Measurements from ENCODE around the gene SKIL. TPM values are rescaled to one million over a fixed set of nuclear protein-coding genes. Genes with fewer than 3 reads are reported as not detected.

Gene SKIL, protein sequence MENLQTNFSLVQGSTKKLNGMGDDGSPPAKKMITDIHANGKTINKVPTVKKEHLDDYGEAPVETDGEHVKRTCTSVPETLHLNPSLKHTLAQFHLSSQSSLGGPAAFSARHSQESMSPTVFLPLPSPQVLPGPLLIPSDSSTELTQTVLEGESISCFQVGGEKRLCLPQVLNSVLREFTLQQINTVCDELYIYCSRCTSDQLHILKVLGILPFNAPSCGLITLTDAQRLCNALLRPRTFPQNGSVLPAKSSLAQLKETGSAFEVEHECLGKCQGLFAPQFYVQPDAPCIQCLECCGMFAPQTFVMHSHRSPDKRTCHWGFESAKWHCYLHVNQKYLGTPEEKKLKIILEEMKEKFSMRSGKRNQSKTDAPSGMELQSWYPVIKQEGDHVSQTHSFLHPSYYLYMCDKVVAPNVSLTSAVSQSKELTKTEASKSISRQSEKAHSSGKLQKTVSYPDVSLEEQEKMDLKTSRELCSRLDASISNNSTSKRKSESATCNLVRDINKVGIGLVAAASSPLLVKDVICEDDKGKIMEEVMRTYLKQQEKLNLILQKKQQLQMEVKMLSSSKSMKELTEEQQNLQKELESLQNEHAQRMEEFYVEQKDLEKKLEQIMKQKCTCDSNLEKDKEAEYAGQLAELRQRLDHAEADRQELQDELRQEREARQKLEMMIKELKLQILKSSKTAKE
- 10 to 100 TPM; 25.9 to 29.0 TPM for total RNA-seq
- polyA plus RNA-seq = 3.2 TPM

DNA sequence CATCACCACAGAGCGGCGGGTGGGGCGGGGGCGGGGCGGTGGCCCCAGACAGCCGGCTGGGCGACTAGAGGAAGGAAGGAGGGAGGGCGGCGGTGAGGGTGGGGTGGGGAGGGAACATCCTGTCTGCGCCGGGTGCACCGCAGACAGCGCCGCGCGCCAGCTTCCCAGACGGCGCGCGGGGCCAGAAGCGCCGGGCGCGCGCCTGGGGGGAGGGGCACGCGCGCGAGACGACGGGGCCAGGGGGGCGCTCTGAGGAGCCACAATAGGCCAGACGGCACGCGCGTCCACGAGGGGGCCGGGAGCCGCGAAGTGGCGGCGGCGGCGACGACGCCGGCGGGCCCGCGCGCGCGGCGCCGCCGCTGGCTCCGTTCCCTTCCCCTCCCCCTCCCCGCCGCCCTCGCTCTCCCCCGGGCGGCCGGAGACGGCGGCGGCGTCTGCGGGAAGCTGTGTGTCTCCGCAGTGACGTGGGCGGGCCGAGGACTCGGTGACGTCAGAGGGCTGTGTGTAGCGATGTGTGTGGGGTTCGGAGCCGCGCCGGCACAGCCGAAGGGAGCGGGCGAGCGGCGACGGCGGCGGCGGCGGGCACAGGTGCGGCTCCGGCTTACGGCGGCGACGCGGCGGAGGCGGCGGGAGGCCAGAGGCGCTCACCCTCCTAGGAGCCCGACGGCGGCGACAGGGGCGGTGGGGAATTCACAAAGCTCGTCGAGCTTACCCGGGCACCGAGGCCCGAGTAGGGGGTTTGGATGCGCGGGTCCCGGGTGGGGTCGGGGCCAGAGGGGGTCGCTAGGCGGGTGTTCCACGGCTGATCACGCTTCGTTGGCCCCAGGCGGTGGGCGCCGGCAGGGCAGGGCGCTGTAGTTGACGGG lies at the start of gene SKIL:
SKIL (plus strand) TSS at position 540 of the 866 bp plus-strand sequence. CDS start 2,617 bp downstream, outside the sequence.
- peak within 1 kb of the TSS; percentile 89 to 97 (median 91) for H3K4me3 Mint-ChIP-seq
- peaks cover 0 to 2% of the 10 kb centered on the region in 2 donors for H3K27me3 Mint-ChIP-seq
- H3K36me3 Mint-ChIP-seq = peaks cover 0 to 33% (median 11%) of the 10 kb centered on the region in 3 donors
- POLR2A ChIA-PET = interaction anchor here (0.6 to 4.2 kb wide), 14 partner anchors 12 to 593 kb away, joined by 3 to 20 read pairs (median 4); partner anchors contain the start of genes ACTRT3, MYNN, PHC3 and PRKCI
- H3K27me3 ChIP-seq (ENCODE audit: insufficient read depth, low read length, poor library complexity, severe bottlenecking) = no peaks in the 10 kb centered on the region
- CTCF ChIA-PET = interaction anchor here (0.7 to 2.3 kb wide), 6 partner anchors 18 to 178 kb away, joined by 3 to 7 read pairs (median 4); partner anchors contain the start of gene PHC3
- peak within 1 kb of the TSS; percentile 54 for H3K4me3 ChIP-seq (ENCODE audit: low read length)
- H3K27ac Mint-ChIP-seq = peak within 1 kb of the TSS; percentile 95 to 100 (median 99)
- no peaks in the 10 kb centered on the region for H3K36me3 ChIP-seq (ENCODE audit: insufficient read depth, low read length)
- H3K4me1 ChIP-seq (ENCODE audit: insufficient read depth, low read length) = peaks cover 20% of the 10 kb centered on the region
- H3K27ac ChIP-seq (ENCODE audit: low read depth, low read length) = peak within 1 kb of the TSS; percentile 92
- DNase-seq = peak; percentile 95 to 99 (median 97)
- peaks cover 30 to 69% (median 52%) of the 10 kb centered on the region in 3 donors for H3K4me1 Mint-ChIP-seq
- H3K9me3 ChIP-seq (ENCODE audit: low read length) = no peaks in the 10 kb centered on the region
- H3K9me3 Mint-ChIP-seq = peaks cover 0 to 2% (median 0%) of the 10 kb centered on the region in 5 donors

DNA sequence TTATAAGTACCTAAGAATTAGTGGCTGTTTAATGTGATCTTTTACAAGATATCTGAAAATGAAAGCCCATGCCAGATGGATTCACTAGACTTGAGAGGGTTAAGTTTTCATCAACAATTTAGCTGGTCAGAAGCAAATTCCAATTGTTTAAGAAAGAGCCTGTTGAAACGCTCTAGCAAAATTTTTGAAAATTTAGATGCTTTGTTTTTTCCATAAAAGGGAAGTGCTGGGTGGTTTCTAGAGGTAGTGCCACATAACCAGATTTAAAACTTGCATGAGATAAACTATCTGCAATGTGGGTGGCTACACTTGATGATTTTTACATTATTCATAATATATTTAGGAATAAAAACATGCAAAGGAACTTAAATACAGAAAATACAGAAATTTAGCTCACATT lies 48.5 kb upstream of the SKIL start:
- DNase-seq = no peak
- no peak overlapping the region for H3K4me3 Mint-ChIP-seq
- Histone ChIP-seq H3K27ac (ENCODE audit: low read depth, low read length) (no peak overlapping the region), H3K36me3 (ENCODE audit: insufficient read depth, low read length) (no peaks in the 10 kb centered on the region), H3K4me1 (ENCODE audit: insufficient read depth, low read length) (no peaks in the 10 kb centered on the region), H3K9me3 (ENCODE audit: low read length) (no peaks in the 10 kb centered on the region), H3K4me3 (ENCODE audit: low read length) (no peak overlapping the region), H3K27me3 (ENCODE audit: insufficient read depth, low read length, poor library complexity, severe bottlenecking) (no peaks in the 10 kb centered on the region)
- ChIA-PET POLR2A (interaction anchor here (0.7 kb wide), 1 partner anchor 57 kb away, joined by 4 read pairs; no protein-coding TSS in a partner anchor), CTCF (interaction anchor here (1.2 to 2.3 kb wide), 3 partner anchors 103 to 503 kb away, joined by 3 to 8 read pairs (median 4); no protein-coding TSS in a partner anchor)
- H3K4me1 Mint-ChIP-seq = no peaks in the 10 kb centered on the region
- no peak overlapping the region for H3K27ac Mint-ChIP-seq
- H3K27me3 Mint-ChIP-seq = no peaks in the 10 kb centered on the region
- H3K9me3 Mint-ChIP-seq = no peaks in the 10 kb centered on the region
- H3K36me3 Mint-ChIP-seq = peaks cover 0 to 2% (median 0%) of the 10 kb centered on the region in 3 donors

DNA sequence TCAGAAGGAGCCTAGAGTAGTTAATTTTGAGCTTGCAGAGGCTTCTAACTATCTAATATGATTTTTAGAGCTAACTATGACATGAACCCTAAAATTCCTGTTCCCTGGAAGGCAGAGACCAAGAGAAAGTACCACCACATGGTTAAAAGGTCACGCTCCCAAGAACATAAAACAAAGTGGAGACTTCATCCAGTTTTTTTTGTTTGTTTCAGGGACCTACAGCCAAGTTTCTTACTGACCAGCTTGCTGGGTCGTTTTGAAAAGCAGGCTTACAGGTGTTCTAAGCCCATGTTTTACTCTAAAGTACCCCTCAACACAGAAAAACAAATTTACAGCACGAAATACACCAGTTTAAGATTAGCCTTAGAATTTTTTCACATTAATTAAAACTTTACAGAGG lies 39.6 kb upstream of the SKIL start:
- Histone ChIP-seq H3K4me3 (ENCODE audit: low read length) (no peak overlapping the region), H3K27ac (ENCODE audit: low read depth, low read length) (no peak overlapping the region), H3K9me3 (ENCODE audit: low read length) (no peaks in the 10 kb centered on the region), H3K36me3 (ENCODE audit: insufficient read depth, low read length) (no peaks in the 10 kb centered on the region), H3K4me1 (ENCODE audit: insufficient read depth, low read length) (no peaks in the 10 kb centered on the region), H3K27me3 (ENCODE audit: insufficient read depth, low read length, poor library complexity, severe bottlenecking) (no peaks in the 10 kb centered on the region)
- Mint-ChIP-seq H3K36me3 (no peaks in the 10 kb centered on the region), H3K4me3 (no peak overlapping the region), H3K4me1 (no peaks in the 10 kb centered on the region), H3K27me3 (peaks cover 1 to 4% of the 10 kb centered on the region in 2 donors), H3K27ac (no peak overlapping the region), H3K9me3 (no peaks in the 10 kb centered on the region)
- POLR2A ChIA-PET = no interaction called here
- DNase-seq = no peak
- CTCF ChIA-PET = no interaction called here

DNA sequence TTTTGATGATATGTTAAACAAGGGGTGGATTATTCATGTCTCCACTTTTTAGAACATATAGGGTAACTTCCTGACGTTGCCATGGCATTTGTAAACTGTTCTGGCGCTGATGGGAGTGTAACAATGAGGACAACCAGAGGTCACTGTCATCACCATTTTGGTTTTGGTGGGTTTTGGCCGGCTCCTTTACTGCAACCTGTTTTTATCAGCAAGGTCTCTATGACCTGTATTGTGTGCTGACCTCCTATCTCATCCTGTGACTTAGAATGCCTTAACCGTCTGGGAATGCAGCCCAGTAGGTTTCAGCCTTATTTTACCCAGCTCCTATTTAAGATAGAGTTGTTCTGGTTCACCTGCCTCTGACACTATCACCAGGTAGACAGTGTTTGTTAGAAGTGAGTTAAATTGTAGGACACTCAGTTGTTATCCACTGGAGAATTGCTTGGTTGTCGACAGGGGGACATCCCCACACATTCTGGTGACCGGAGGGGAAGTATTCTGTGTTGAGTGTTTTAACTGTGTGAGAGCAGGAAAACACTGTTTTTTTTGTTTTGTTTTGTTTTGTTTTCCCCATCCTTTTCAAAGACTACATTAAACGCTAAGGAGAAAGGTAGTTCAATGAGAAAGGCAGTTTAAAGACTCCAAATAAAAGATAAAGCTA lies 36.9 kb upstream of the SKIL start:
- Histone ChIP-seq H3K9me3 (ENCODE audit: low read length) (no peaks in the 10 kb centered on the region), H3K27me3 (ENCODE audit: insufficient read depth, low read length, poor library complexity, severe bottlenecking) (no peaks in the 10 kb centered on the region), H3K27ac (ENCODE audit: low read depth, low read length) (no peak overlapping the region), H3K36me3 (ENCODE audit: insufficient read depth, low read length) (no peaks in the 10 kb centered on the region), H3K4me3 (ENCODE audit: low read length) (no peak overlapping the region), H3K4me1 (ENCODE audit: insufficient read depth, low read length) (no peaks in the 10 kb centered on the region)
- Mint-ChIP-seq H3K27me3 (peaks cover 1 to 8% of the 10 kb centered on the region in 2 donors), H3K4me3 (no peak overlapping the region), H3K36me3 (no peaks in the 10 kb centered on the region), H3K27ac (no peak overlapping the region), H3K4me1 (no peaks in the 10 kb centered on the region), H3K9me3 (no peaks in the 10 kb centered on the region)
- ChIA-PET CTCF (no interaction called here), POLR2A (no interaction called here)
- no peak for DNase-seq

DNA sequence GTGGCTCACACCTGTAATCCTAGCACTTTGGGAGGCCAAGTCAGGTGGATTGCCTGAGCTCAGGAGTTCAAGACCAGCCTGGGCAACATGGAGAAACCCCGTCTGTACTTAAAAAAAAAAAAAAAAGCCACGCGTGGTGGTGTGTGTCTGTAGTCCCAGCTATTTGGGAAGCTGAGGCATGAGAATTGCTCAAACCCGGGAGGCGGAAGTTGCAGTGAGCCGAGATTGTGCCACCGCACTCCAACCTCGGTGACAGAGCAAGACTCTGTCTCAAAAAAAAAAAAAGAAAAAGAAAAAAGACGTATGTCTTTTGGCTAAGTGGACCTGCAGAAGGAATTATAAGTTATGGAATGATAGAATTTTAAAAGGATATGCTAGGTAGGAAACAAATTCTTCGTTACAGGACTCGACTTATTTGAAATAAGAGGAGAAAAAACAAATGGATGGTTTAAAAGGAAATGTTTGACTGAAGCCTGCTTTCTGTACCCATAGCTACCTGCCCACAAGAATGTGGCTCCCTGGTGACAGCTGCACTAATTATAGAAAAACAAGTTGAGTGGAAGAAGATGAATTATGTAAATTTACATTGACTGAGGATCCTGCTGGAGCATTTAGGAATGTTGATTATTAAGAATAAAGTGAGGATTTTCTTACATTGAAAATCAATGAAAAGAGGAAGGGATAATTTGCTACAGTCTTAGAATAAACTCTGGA lies 36.0 kb upstream of the SKIL start:
- H3K9me3 ChIP-seq (ENCODE audit: low read length) = no peaks in the 10 kb centered on the region
- peak overlapping the region in 1 of 8 donors; percentile 65 for H3K27ac Mint-ChIP-seq

DNA sequence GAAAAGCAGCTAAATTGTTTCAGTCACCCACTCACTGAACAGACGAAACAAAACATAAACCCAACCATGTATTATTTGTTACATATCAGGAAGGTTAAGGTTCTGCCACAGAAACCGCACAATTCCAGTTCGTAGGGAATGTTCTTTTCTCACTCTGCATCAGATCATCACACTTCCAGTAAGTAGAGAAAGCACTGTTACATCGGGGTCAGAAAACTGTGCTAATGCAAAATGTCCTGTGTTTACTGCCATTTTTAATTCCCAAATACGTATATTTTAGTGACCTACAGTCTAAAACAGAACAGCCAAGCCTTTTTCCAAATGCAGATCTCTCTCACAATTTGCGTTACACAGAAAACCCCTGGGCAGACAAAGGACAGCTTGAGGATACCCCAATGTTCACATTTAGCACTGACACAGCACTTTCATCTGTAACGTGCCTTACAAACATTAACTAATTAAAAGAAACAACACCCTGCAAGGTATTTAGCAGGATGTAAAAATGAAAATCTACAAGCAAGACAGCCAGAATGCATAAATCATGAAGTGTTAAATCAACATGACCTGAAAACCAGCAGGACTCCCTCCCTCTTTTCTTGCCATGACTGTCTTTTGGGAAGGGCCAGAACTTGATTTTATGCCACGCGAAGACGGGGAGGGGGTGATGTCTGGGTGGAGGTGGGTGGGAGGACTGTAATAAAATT lies 34.8 kb upstream of the SKIL start:
- no peaks in the 10 kb centered on the region for H3K36me3 Mint-ChIP-seq
- Histone ChIP-seq H3K27me3 (ENCODE audit: insufficient read depth, low read length, poor library complexity, severe bottlenecking) (no peaks in the 10 kb centered on the region), H3K4me3 (ENCODE audit: low read length) (no peak overlapping the region), H3K4me1 (ENCODE audit: insufficient read depth, low read length) (no peaks in the 10 kb centered on the region), H3K27ac (ENCODE audit: low read depth, low read length) (no peak overlapping the region), H3K36me3 (ENCODE audit: insufficient read depth, low read length) (no peaks in the 10 kb centered on the region), H3K9me3 (ENCODE audit: low read length) (no peaks in the 10 kb centered on the region)
- H3K27ac Mint-ChIP-seq = no peak overlapping the region
- POLR2A ChIA-PET = no interaction called here
- no peaks in the 10 kb centered on the region for H3K4me1 Mint-ChIP-seq
- no peak for DNase-seq
- no peaks in the 10 kb centered on the region for H3K9me3 Mint-ChIP-seq
- H3K27me3 Mint-ChIP-seq = peaks cover 1 to 8% of the 10 kb centered on the region in 2 donors
- no peak overlapping the region for H3K4me3 Mint-ChIP-seq
- CTCF ChIA-PET = no interaction called here

More for the DNA sequence above, 36.0 kb upstream of the SKIL start:
- no peak for DNase-seq
- Mint-ChIP-seq H3K4me3 (no peak overlapping the region), H3K27me3 (peaks cover 1 to 8% of the 10 kb centered on the region in 2 donors), H3K4me1 (no peaks in the 10 kb centered on the region), H3K9me3 (no peaks in the 10 kb centered on the region), H3K36me3 (no peaks in the 10 kb centered on the region)
- POLR2A ChIA-PET = no interaction called here
- Histone ChIP-seq H3K4me1 (ENCODE audit: insufficient read depth, low read length) (no peaks in the 10 kb centered on the region), H3K4me3 (ENCODE audit: low read length) (no peak overlapping the region), H3K27me3 (ENCODE audit: insufficient read depth, low read length, poor library complexity, severe bottlenecking) (no peaks in the 10 kb centered on the region), H3K27ac (ENCODE audit: low read depth, low read length) (no peak overlapping the region), H3K36me3 (ENCODE audit: insufficient read depth, low read length) (no peaks in the 10 kb centered on the region)
- CTCF ChIA-PET = no interaction called here

DNA sequence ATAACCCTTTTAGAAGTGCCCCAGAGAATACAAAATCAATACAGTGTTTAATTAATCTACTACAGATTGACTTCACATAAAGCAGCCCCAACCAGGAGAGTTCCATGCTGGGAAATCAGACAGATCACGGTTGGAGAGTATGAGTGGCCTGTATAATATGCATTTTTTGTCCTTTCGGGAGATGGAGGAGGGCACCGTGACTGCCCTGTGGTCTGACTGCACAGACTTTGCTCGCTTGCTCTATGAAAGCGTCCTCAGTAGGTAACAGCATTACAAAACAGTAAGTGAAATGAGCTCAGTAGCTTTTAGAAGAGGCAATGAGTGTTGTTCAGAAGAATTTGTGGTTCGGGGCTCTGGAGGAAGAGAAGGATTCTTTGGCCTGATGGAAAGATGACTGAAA lies 34.2 kb upstream of the SKIL start:
- no peaks in the 10 kb centered on the region for H3K9me3 ChIP-seq (ENCODE audit: low read length)
- no peaks in the 10 kb centered on the region for H3K36me3 ChIP-seq (ENCODE audit: insufficient read depth, low read length)
- H3K4me3 ChIP-seq (ENCODE audit: low read length) = no peak overlapping the region
- no peaks in the 10 kb centered on the region for H3K4me1 ChIP-seq (ENCODE audit: insufficient read depth, low read length)
- DNase-seq = no peak
- no peaks in the 10 kb centered on the region for H3K27me3 ChIP-seq (ENCODE audit: insufficient read depth, low read length, poor library complexity, severe bottlenecking)
- CTCF ChIA-PET = no interaction called here
- POLR2A ChIA-PET = no interaction called here
- Mint-ChIP-seq H3K27ac (no peak overlapping the region), H3K4me3 (no peak overlapping the region), H3K4me1 (no peaks in the 10 kb centered on the region), H3K9me3 (no peaks in the 10 kb centered on the region), H3K27me3 (peaks cover 1 to 8% of the 10 kb centered on the region in 2 donors), H3K36me3 (no peaks in the 10 kb centered on the region)
- no peak overlapping the region for H3K27ac ChIP-seq (ENCODE audit: low read depth, low read length)

All from CD8-positive, alpha-beta memory T cell (primary cell).